Endometrium (tissue), 2 donors: ENCODE data around the gene LRRC43.
A peak's percentile ranks its signal among the peaks of the same experiment; 100 is the strongest.

Experiments
- FAIRE-seq: peaks from 2 replicates; lab custom pipeline; 2012; peaks lifted over from hg19 to GRCh38; lab: Jason Lieb, UNC
- donor health status: control.
- donor health status: control.

Gene LRRC43

GRCh38 chr12:122225683-122226365, 42.9 kb downstream of the LRRC43 start, which contains the start of gene DIABLO:
TSS of gene DIABLO (minus strand) at chr12:122226052. CDS start at chr12:122226014, 38 bp downstream.
- peak; percentile 98 for FAIRE-seq

DNA sequence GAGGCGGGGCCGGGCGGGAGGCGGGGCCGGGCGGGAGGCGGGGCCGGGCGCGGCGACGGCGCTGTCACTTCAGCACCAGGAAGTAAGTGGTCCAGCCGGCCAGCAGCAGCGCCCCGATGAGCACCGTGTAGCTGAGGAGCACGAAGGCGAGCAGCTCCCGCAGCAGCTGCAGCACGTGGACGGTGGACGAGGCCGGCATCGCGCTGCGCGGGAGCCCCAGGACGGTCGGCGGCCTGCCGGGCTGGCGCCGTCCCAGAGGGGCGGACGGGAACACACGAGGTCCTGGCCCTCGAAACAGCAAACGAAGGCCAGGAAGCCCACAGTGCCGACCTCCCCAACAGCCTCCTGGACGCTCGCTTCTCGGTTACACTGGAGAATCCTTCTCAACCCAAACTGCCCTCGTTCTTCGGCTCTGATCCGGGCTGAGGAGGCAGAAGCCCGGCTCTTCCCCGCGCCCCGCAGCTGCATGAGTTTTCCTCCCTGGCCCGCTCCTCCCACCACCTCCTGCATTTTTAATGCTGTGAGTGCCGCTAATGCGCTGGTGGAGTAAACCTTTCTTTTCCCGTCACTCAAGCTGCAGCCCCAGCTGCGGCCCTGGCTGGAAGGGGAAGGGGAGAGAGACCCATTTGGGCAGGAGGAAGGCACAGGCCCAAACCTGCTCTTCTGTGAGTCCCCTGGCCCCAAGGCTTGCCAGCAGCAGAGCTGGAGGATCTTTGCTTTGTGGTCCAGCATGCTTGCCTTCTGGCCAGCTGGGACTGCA, 43.6 kb downstream of the LRRC43 start:
- FAIRE-seq = no peak

DNA sequence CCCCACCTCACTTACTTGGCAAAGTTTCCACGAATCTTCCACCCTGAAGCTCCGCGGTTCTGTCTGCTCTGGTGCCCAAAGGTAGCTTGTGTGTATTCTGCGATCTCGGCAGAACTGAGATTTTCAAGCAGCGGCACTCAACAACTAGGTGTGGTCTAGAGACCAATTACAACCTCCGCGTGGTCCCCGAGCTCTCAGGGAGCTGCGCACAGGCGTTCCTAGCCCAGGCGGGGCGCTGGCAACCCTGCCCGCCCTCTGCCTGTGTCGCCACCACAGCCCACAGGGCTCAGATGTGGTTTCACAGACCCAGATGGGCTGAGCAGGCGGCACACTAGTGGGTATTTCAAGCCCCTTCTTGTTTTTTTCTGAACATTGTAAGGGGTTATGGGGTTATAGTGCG, 44.4 kb downstream of the LRRC43 start:
- FAIRE-seq = no peak

- FAIRE-seq = no peak
Observed at GRCh38 chr12:122228092-122228491, 45.2 kb downstream of the LRRC43 start.

DNA sequence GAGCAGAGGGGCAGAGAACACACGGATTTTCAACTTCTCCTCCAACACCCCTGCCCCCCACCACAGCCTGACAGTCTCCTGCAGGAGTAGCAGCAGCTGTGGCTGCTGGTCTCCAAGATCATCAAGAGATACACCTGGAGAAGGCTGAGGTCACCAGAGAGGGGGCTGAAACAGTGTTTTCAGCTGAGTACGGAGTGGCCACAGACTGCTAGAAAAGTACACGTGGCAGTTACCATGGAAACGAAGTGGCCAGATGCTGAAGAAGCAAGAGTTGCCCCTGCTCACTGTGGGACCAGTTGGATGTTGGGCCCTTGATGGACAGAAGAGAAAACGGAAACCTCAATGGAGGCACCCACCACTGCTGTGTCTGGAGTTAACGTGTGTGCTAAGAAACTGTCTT, 47.9 kb downstream of the LRRC43 start:
- no peak for FAIRE-seq

DNA sequence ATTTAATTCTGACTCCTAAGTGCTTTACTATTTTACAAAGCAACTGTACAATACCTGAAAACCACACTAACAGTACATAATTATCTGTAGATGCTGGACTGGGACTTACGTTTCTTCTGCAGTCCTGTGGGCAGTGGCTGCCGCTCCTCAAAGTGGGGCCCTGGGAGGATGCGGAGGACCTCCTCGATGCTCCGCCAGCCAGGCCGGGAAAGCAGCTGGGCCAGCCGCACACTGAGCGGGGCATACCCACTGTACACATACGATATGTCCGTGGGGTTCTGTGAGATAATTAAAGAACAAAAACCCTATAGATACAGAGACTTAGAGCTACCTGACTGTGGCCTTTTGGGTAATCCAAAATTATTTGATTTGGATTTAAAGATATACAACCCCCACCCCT, 49.8 kb downstream of the LRRC43 start:
- no peak for FAIRE-seq

- no peak for FAIRE-seq
Observed at GRCh38 chr12:122235741-122236140, 52.8 kb downstream of the LRRC43 start.

DNA sequence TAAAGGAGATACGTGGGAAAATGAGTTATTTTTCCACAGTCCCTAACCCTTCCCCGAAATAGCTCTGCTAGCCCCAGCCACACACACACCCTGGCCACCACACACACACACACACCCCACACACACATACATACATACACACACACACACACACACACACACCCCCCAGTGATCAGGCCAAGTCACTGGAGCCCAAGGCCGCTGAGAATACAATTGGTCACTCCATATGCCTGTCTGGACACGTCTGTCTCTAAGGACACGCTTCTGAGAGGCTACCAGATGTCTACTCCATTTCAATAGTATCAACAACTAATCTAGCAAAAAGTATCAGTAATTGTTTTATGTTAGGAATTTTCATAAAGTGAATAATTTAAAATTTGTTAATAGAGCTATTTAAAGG, 55.9 kb downstream of the LRRC43 start:
- FAIRE-seq = no peak

- FAIRE-seq = no peak
Observed at GRCh38 chr12:122243965-122244364, 61.0 kb downstream of the LRRC43 start.

- FAIRE-seq = no peak
Observed at GRCh38 chr12:122244565-122245371, 61.8 kb downstream of the LRRC43 start.

- no peak for FAIRE-seq
Observed at GRCh38 chr12:122245553-122245952, 62.6 kb downstream of the LRRC43 start.

- FAIRE-seq = no peak
Observed at GRCh38 chr12:122250047-122250446, 67.1 kb downstream of the LRRC43 start.

GRCh38 chr12:122250536-122250935, 67.6 kb downstream of the LRRC43 start:
- FAIRE-seq = no peak
